GM12873 (cell line): ENCODE measurements around the gene UBE2I.

Experiments used
- CTCF ChIP-seq: IDR thresholded peaks from 2 replicates; pipeline ENCODE4 v1.5.1; 2012; ENCODE audit warnings: low read depth, mild to moderate bottlenecking, moderate library complexity, low read length, control low read depth; ENCODE audit not compliant: insufficient read depth; ENCODE audit errors: missing control alignments

The UBE2I gene

GRCh38 chr16:1286513-1287094 is 22.8 kb upstream of the UBE2I start:
- no peak for TF ChIP-seq CTCF

- no peak for TF ChIP-seq CTCF
Measured at GRCh38 chr16:1287982-1288670, 21.3 kb upstream of the UBE2I start.

GRCh38 chr16:1288813-1289476 is 20.5 kb upstream of the UBE2I start:
- no peak for TF ChIP-seq CTCF

GRCh38 chr16:1289477-1289866 is 20.0 kb upstream of the UBE2I start:
- no peak for TF ChIP-seq CTCF

GRCh38 chr16:1290063-1290501 is 19.4 kb upstream of the UBE2I start:
- TF ChIP-seq CTCF = no peak

- TF ChIP-seq CTCF = no peak
Measured at GRCh38 chr16:1290860-1291575, 18.4 kb upstream of the UBE2I start.

GRCh38 chr16:1291576-1291974 is 17.9 kb upstream of the UBE2I start:
- TF ChIP-seq CTCF = no peak
